Measurements from ENCODE around the gene FBXO38.

The FBXO38 gene

GRCh38 chr5:148482196-148482595 is 98.4 kb downstream of the FBXO38 start:
- DNase-seq = no peak

- peak; percentile 33 for DNase-seq
Observed at GRCh38 chr5:148482697-148483462, 99.1 kb downstream of the FBXO38 start.

GRCh38 chr5:148483750-148484149 is 100.0 kb downstream of the FBXO38 start:
- no peak for DNase-seq

- DNase-seq = no peak
Observed at GRCh38 chr5:148484651-148485050, 100.9 kb downstream of the FBXO38 start.

GRCh38 chr5:148486456-148486855 is 102.7 kb downstream of the FBXO38 start:
- DNase-seq = no peak

- no peak for DNase-seq
Observed at GRCh38 chr5:148488757-148489156, 105.0 kb downstream of the FBXO38 start.

GRCh38 chr5:148491015-148491792 is 107.4 kb downstream of the FBXO38 start:
- DNase-seq = no peak

GRCh38 chr5:148491793-148492184 is 108.0 kb downstream of the FBXO38 start:
- DNase-seq = no peak

GRCh38 chr5:148492351-148492750 is 108.6 kb downstream of the FBXO38 start:
- DNase-seq = no peak
